HCT116 (cell line): Measurements from ENCODE around the gene EPB41L5.

Experiments
- CBX3 ChIP-seq: IDR thresholded peaks from 2 replicates; pipeline ENCODE4 v1.6.1; 2012; ENCODE audit warnings: low read depth
- CEBPB ChIP-seq: IDR thresholded peaks from 2 replicates; pipeline ENCODE4 v1.6.1; 2012; ENCODE audit warnings: low read depth
- CTCF ChIP-seq, 3 experiments: fragments of 200-600 bp in 1 of 3; sonication (generic) in 1 of 3; IDR thresholded peaks in 2 of 3; conservative IDR thresholded peaks in 1 of 3; 2 replicates each; pipeline ENCODE4 v1.5.1; 2012 to 2017; ENCODE audit warnings: low read depth in 2 of 3, low read length in 2 of 3, antibody characterized with exemption in 1 of 3, borderline replicate concordance in 1 of 3, control low read depth in 1 of 3, mild to moderate bottlenecking in 1 of 3, mixed read lengths in 1 of 3, mixed run types in 1 of 3, moderate library complexity in 1 of 3; ENCODE audit not compliant: insufficient read depth in 1 of 3
- EZH2 ChIP-seq: fragments of 200-600 bp; sonication (generic); IDR thresholded peaks from 2 replicates; pipeline ENCODE4 v1.6.1; 2017; ENCODE audit warnings: antibody characterized with exemption, mixed run types
- EZH2phosphoT487 ChIP-seq: fragments of 200-600 bp; IDR thresholded peaks from 2 replicates; pipeline ENCODE4 v1.6.1; 2018; ENCODE audit warnings: antibody characterized with exemption, borderline replicate concordance
- JUND ChIP-seq: IDR thresholded peaks from 2 replicates; pipeline ENCODE4 v1.6.1; 2012
- POLR2A ChIP-seq: IDR thresholded peaks from 2 replicates; pipeline ENCODE4 v1.7.0; 2011; ENCODE audit warnings: borderline replicate concordance; ENCODE audit not compliant: insufficient read depth, insufficient read length; ENCODE audit errors: extremely low read depth
- POLR2AphosphoS5 ChIP-seq: IDR thresholded peaks from 2 replicates; pipeline ENCODE4 v1.6.1; 2011; ENCODE audit warnings: mild to moderate bottlenecking, low read depth, low read length, moderate library complexity
- RAD21 ChIP-seq: IDR thresholded peaks from 2 replicates; pipeline ENCODE4 v1.6.1; 2012; ENCODE audit warnings: low read depth, mild to moderate bottlenecking
- SIN3A ChIP-seq: IDR thresholded peaks from 2 replicates; pipeline ENCODE4 v1.6.1; 2012; ENCODE audit warnings: low read depth
- YY1 ChIP-seq: IDR thresholded peaks from 2 replicates; pipeline ENCODE4 v1.6.1; 2011; ENCODE audit warnings: low read length, low read depth, moderate library complexity, mild to moderate bottlenecking; ENCODE audit not compliant: insufficient replicate concordance; ENCODE audit errors: extremely low read depth
- ZNF274 ChIP-seq: fragments of 200-500 bp; sonication (Bioruptor generic); IDR thresholded peaks from 2 replicates; pipeline ENCODE4 v1.6.1; 2014; ENCODE audit warnings: mild to moderate bottlenecking, low read depth, low read length, inconsistent platforms

DNA sequence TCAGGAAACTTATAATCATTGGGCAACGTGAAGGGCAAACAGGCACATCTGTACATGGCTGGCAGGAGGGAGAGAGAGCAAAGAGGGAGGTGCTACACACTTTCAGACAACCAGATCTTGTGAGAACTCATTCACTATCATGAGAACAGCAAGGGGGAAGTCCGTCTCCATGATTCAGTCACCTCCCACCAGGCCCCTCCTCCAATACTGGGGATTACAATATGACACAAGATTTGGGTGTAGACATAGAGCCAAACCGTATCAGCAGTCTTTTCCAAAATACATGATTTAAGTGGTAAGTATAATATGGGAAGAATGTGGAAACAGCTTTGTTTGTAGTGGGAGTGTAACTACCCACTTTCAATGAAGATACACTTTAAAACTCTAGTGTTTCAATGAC lies 65.0 kb downstream of the EPB41L5 start:
- TF ChIP-seq JUND, result no peak
- no peak for TF ChIP-seq CTCF (IDR thresholded peaks at IDR 0.05 in 2 of 3, conservative IDR thresholded peaks at IDR 0.05 in 1 of 3; ENCODE audit: borderline replicate concordance in 1 of 3, insufficient read depth in 1 of 3, low read depth in 2 of 3, low read length in 2 of 3)
- no peak for TF ChIP-seq POLR2AphosphoS5
- TF ChIP-seq SIN3A, result no peak
- no peak for TF ChIP-seq EZH2phosphoT487
- TF ChIP-seq POLR2A, result no peak
- TF ChIP-seq RAD21, result no peak
- TF ChIP-seq ZNF274, result no peak
- TF ChIP-seq EZH2, result no peak
- no peak for TF ChIP-seq YY1
- TF ChIP-seq CBX3, result no peak
- TF ChIP-seq CEBPB, result no peak
